ENCODE measurements around the gene THAP3. TPM values are rescaled to one million over a fixed set of nuclear protein-coding genes. Genes with fewer than 3 reads are reported as not detected.
A peak's percentile ranks its signal among the peaks of the same experiment; 100 is the strongest.
"Not testable (repeated sequence)": the region's sequence is repeated elsewhere in the genome, so short reads cannot be mapped to it uniquely, and the experiment has no call there.

The THAP3 gene
- total RNA-seq, 4 donors from 2014 or later, result 35.0 to 39.8 (median 37.1) TPM

DNA sequence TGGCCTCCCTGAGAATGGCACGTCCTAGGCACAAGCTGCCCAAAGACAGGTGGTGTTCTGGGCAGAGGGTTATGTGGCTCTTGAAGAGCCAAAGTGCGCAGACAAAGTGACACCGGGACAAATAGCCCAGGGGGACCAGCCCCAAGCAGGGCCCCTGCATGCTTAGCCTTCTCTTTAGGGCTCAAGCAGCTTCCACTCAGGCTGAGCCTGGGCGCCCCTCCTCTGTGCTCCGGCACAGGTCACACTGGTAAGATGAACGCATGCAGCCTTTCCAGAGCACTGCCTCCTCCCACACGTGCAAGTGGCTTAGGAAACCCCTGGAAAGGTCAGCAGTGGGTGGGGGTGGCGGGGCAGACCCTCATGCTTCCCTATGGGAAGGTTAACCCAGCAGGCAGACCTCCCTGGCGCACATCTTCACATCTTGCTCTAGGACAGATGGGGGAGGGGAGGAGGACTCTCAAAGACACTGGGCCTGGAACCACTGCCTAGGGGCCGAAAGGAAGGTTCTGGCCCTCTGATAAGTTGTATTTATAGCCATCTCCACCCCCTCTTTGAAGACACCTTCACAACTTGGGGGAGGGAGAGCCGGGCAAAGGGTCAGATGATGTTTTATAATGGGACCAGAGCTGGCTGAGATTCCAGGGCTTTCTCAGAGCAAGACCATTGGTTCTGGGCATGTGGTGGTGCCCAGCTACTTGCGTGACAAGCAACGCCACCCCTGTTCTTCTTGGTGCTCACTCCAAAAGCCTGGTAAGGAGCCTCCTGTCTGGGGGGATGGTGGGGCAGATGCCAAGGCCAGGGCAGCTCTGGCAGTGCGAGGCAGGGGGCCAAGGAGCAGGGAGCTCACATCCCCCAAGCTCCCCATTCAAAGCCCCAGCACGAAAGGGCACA, 27.5 kb upstream of the THAP3 start:
- Histone ChIP-seq H3K36me3 (peaks cover 0 to 78% (median 47%) of the 10 kb centered on the region in 3 donors), H3K4me3 (peak overlapping the region in 2 of 4 donors; percentile 5 to 17), H3K9me3 (no peaks in the 10 kb centered on the region), H3K27me3 (no peaks in the 10 kb centered on the region), H3K4me1 (peaks cover 0 to 69% (median 48%) of the 10 kb centered on the region in 4 donors), H3K27ac (peak overlapping the region in 2 of 4 donors; percentile 47 to 53)
- 70 to 72% methylated on average over 10 to 13 of the region's 15 CpGs for WGBS, 2 donors
- DNase-seq (ENCODE audit: low spot score in 2 of 2), result no peak
- TF ChIP-seq EP300 (IDR thresholded peaks at IDR 0.05), result no peak
- TF ChIP-seq, protein P1, sequence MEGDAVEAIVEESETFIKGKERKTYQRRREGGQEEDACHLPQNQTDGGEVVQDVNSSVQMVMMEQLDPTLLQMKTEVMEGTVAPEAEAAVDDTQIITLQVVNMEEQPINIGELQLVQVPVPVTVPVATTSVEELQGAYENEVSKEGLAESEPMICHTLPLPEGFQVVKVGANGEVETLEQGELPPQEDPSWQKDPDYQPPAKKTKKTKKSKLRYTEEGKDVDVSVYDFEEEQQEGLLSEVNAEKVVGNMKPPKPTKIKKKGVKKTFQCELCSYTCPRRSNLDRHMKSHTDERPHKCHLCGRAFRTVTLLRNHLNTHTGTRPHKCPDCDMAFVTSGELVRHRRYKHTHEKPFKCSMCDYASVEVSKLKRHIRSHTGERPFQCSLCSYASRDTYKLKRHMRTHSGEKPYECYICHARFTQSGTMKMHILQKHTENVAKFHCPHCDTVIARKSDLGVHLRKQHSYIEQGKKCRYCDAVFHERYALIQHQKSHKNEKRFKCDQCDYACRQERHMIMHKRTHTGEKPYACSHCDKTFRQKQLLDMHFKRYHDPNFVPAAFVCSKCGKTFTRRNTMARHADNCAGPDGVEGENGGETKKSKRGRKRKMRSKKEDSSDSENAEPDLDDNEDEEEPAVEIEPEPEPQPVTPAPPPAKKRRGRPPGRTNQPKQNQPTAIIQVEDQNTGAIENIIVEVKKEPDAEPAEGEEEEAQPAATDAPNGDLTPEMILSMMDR (IDR thresholded peaks at IDR 0.05), result no peak

DNA sequence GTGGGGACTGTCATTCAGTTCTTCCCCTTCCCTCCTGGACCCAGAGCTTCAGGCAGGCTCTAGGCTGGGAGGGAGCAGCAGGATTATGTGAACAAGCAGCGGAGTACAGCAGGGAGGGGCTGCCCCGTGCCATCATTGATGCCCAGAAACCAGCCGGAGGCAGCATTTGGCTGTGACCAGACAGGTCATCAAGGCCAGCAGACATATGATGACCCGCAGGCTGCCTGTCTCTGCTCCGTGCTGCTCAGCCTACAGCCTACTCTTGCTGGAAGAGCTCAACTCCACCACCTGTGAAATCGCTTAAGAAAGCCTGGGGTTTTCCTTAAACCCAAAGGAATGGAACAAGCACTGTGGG, 26.9 kb upstream of the THAP3 start:
- Histone ChIP-seq H3K27ac (peak overlapping the region in 2 of 4 donors; percentile 38 to 47), H3K4me1 (peaks cover 0 to 63% (median 48%) of the 10 kb centered on the region in 4 donors)
- WGBS, 2 donors, result 75 to 82% methylated on average over 4 to 6 of the region's 6 CpGs

DNA sequence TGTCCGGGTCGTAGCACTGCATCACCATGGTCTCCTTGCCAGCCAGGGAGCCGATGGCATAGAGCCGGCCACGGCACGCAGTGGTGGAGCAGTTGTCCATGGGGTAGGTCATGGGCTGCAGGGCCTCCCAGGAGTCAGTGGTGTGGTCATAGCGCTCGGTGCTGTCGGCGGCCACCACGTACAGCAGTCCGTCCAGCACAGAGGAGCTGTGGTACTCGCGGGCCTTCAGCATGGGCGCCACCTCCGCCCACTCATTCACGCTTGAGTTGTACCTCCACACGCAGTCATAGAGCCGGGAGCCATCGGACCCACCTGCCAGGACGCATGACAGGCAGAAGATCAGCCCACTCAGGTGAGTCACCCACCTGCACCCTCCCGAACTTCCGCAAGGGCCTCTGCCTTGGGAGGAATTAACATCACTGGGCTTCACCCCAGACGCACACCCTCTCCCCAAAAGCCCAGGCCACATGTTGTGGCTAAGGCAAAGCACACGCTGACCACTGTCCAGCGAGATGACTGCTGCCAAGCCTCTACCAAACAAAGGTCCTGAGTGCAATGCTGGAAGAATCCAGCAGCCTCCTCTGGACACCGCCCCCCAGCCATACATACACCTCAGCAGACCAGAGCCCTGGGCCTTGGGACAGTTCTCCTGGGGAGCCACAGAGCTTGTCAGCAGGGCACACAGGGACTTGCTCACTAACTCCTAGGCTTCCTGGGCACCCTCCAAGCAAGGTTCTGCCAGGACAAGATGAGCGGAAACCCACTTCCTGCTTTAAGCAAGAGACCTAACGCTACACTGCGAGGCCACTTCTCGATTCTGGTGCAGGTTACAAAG, 25.3 kb upstream of the THAP3 start:
- 78 to 89% methylated on average over 20 to 25 of the region's 31 CpGs for WGBS, 2 donors
- TF ChIP-seq POLR2A (IDR thresholded peaks at IDR 0.05) (no peak), EP300 (IDR thresholded peaks at IDR 0.05) (no peak)
- TF ChIP-seq, protein P1 (IDR thresholded peaks at IDR 0.05), result no peak
- Histone ChIP-seq H3K9me3 (no peaks in the 10 kb centered on the region), H3K36me3 (peaks cover 0 to 55% (median 32%) of the 10 kb centered on the region in 3 donors), H3K27me3 (no peaks in the 10 kb centered on the region), H3K27ac (peak overlapping the region; percentile 95 to 100 (median 98)), H3K4me3 (peak overlapping the region in 3 of 4 donors; percentile 95 to 97 (median 95)), H3K4me1 (peaks cover 0 to 65% (median 56%) of the 10 kb centered on the region in 4 donors)
- no peak for DNase-seq (ENCODE audit: low spot score in 2 of 2)

More for the DNA sequence above, 26.9 kb upstream of the THAP3 start:
- H3K4me3 ChIP-seq, result no peak overlapping the region
- H3K9me3 ChIP-seq, result no peaks in the 10 kb centered on the region
- no peak for TF ChIP-seq POLR2A (IDR thresholded peaks at IDR 0.05)
- TF ChIP-seq, protein P1 (IDR thresholded peaks at IDR 0.05), result no peak
- no peak for TF ChIP-seq EP300 (IDR thresholded peaks at IDR 0.05)
- H3K36me3 ChIP-seq, result peaks cover 0 to 71% (median 47%) of the 10 kb centered on the region in 3 donors
- no peak for DNase-seq (ENCODE audit: low spot score in 2 of 2)
- H3K27me3 ChIP-seq, result no peaks in the 10 kb centered on the region

DNA sequence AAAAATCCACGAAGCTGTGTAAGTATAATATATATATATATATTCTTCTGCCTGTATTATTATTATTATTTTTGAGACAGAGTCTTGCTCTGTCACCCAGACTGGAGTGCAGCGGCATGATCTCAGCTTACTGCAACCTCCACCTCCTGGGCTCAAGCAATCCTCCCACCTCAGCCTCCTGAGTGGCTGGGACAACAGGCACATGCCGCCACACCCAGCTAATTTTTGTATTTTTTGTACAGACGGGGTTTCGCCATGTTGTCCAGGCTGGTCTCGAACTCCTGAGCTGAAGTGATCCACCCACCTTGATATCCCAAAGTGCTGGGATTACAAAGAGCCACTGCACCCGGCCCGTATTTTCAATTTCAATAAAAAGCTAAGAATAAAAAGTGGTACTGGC, 24.7 kb upstream of the THAP3 start:
- Histone ChIP-seq H3K36me3 (peaks cover 0 to 49% (median 29%) of the 10 kb centered on the region in 3 donors), H3K4me3 (peak overlapping the region; percentile 83 to 97 (median 95)), H3K27ac (peak overlapping the region; percentile 95 to 100 (median 98)), H3K4me1 (peaks cover 0 to 71% (median 62%) of the 10 kb centered on the region in 4 donors)
- 63 to 64% methylated on average over 8 of the region's 8 CpGs for WGBS, 2 donors
- not testable (repeated sequence) for DNase-seq (ENCODE audit: low spot score in 2 of 2); H3K27me3 ChIP-seq; H3K9me3 ChIP-seq

DNA sequence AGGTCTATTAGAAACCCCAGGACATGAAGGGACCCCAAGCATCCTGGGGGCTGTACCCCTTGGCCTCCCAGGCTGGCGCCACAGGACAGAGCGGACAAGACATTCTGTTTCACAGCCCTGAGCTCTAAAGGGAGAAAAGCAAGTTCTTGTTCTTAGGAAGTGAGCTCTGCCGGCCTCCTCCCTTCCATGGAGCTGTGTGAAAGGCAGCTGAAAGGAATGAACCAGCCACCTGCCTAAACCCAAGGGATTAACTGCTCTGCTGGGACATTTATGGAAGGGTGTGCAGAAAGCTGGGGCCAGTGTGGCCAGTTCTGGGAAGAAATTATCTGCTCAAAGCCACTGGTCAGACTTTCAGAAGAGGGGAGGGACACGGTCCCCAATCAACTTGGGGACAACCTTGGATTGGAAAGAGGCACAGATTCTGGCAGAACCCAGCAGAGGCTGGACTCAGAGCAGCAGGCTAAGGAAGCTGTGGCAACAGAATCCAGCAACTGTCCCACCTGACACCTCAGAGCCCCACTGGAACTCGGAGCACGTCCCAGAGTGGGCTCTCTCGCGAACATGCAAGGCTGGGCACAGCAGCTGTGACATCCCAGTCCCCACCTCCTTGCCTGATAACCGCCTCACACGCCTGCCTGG, 24.1 kb upstream of the THAP3 start:
- H3K9me3 ChIP-seq, result no peaks in the 10 kb centered on the region
- peak overlapping the region; percentile 95 to 100 (median 98) for H3K27ac ChIP-seq
- H3K4me1 ChIP-seq, result peaks cover 0 to 73% (median 66%) of the 10 kb centered on the region in 4 donors
- WGBS, 2 donors, result 10 to 24% methylated on average over 8 to 10 of the region's 10 CpGs
- peaks cover 0 to 44% (median 24%) of the 10 kb centered on the region in 3 donors for H3K36me3 ChIP-seq
- TF ChIP-seq, protein P1 (IDR thresholded peaks at IDR 0.05), result no peak
- no peak for TF ChIP-seq POLR2A (IDR thresholded peaks at IDR 0.05)
- TF ChIP-seq EP300 (IDR thresholded peaks at IDR 0.05), result no peak
- DNase-seq (ENCODE audit: low spot score in 2 of 2), result no peak
- H3K27me3 ChIP-seq, result no peaks in the 10 kb centered on the region
- peak overlapping the region; percentile 83 to 97 (median 95) for H3K4me3 ChIP-seq

Measured in tibial nerve (tissue), 4 donors.